SK-N-SH treated with all-trans-retinoic acid at 6 μM for 48 hours (cell line): ENCODE data around the gene SLC36A3.
A peak's percentile ranks its signal among the peaks of the same experiment; 100 is the strongest.

Experiments
- ATAC-seq: fragments of 200-7000 bp; cut with Tn5 transposase; 3 replicates; pipeline ENCODE4 v1.9.1; 2020; ENCODE audit warnings: mild to moderate bottlenecking, moderate library complexity
- ARNTL ChIP-seq: fragments of 450-650 bp; formaldehyde crosslinking; IDR thresholded peaks from 2 replicates; pipeline ENCODE4 v1.5.0; 2020; ENCODE audit warnings: low read depth, mild to moderate bottlenecking, moderate library complexity, borderline replicate concordance
- BACH2 ChIP-seq: fragments of 250-450 bp; sonication (Bioruptor Pico); IDR thresholded peaks from 2 replicates; pipeline ENCODE4 v1.9.0; 2021; ENCODE audit warnings: mild to moderate bottlenecking, borderline replicate concordance
- CREB5 ChIP-seq: fragments of 250-450 bp; sonication (Bioruptor Pico); IDR thresholded peaks from 2 replicates; pipeline ENCODE4 v1.5.1; 2020; ENCODE audit warnings: low read depth, mild to moderate bottlenecking, moderate library complexity
- CSDC2 ChIP-seq: fragments of 250-450 bp; sonication (Bioruptor Pico); IDR thresholded peaks from 2 replicates; pipeline ENCODE4 v1.5.0; 2020; ENCODE audit warnings: mild to moderate bottlenecking, moderate library complexity
- CSRNP3 ChIP-seq: fragments of 250-450 bp; sonication (Bioruptor Pico); IDR thresholded peaks from 2 replicates; pipeline ENCODE4 v1.5.1; 2021; ENCODE audit warnings: mild to moderate bottlenecking, moderate library complexity
- GLIS3 ChIP-seq: fragments of 250-450 bp; sonication (Bioruptor Pico); IDR thresholded peaks from 2 replicates; pipeline ENCODE4 v1.5.0; 2020; ENCODE audit warnings: mild to moderate bottlenecking, moderate library complexity
- OSR1 ChIP-seq: fragments of 250-450 bp; sonication (Bioruptor Pico); IDR thresholded peaks from 2 replicates; pipeline ENCODE4 v1.8.0; 2022; ENCODE audit warnings: moderate library complexity, mild to moderate bottlenecking, inconsistent platforms
- PATZ1 ChIP-seq: fragments of 250-450 bp; sonication (Bioruptor Pico); IDR thresholded peaks from 2 replicates; pipeline ENCODE4 v1.8.0; 2020; ENCODE audit warnings: mild to moderate bottlenecking, moderate library complexity, borderline replicate concordance
- POU6F1 ChIP-seq: fragments of 250-450 bp; sonication (Bioruptor Pico); IDR thresholded peaks from 2 replicates; pipeline ENCODE4 v1.8.0; 2021; ENCODE audit warnings: low read depth, mild to moderate bottlenecking, moderate library complexity, borderline replicate concordance
- PPARA ChIP-seq: fragments of 250-450 bp; sonication (Bioruptor Pico); IDR thresholded peaks from 2 replicates; pipeline ENCODE4 v1.5.0; 2020; ENCODE audit warnings: mild to moderate bottlenecking, borderline replicate concordance
- RARB ChIP-seq: fragments of 250-450 bp; sonication (Bioruptor Pico); IDR thresholded peaks from 2 replicates; pipeline ENCODE4 v1.8.0; 2021; ENCODE audit warnings: mild to moderate bottlenecking, moderate library complexity
- SNAI2 ChIP-seq: fragments of 250-450 bp; sonication (Bioruptor Pico); IDR thresholded peaks from 2 replicates; pipeline ENCODE4 v1.5.0; 2020; ENCODE audit warnings: mild to moderate bottlenecking, moderate library complexity
- TCF4 ChIP-seq: fragments of 250-450 bp; sonication (Bioruptor Pico); IDR thresholded peaks from 2 replicates; pipeline ENCODE4 v1.8.0; 2021; ENCODE audit warnings: mild to moderate bottlenecking, moderate library complexity, borderline replicate concordance
- TSHZ2 ChIP-seq: fragments of 250-450 bp; sonication (Bioruptor Pico); IDR thresholded peaks from 2 replicates; pipeline ENCODE4 v1.5.0; 2020; ENCODE audit warnings: mild to moderate bottlenecking, moderate library complexity
- ZC3H10 ChIP-seq: fragments of 250-450 bp; sonication (Bioruptor Pico); IDR thresholded peaks from 2 replicates; pipeline ENCODE4 v1.5.1; 2021; ENCODE audit warnings: mild to moderate bottlenecking, moderate library complexity
- ZFP30 ChIP-seq: fragments of 450-650 bp; formaldehyde crosslinking; IDR thresholded peaks from 2 replicates; pipeline ENCODE4 v1.5.0; 2022; ENCODE audit warnings: mild to moderate bottlenecking, moderate library complexity
- ZNF565 ChIP-seq: fragments of 450-650 bp; formaldehyde crosslinking; conservative IDR thresholded peaks from 2 replicates; pipeline ENCODE4 v1.5.0; 2020; ENCODE audit warnings: low read depth, mild to moderate bottlenecking, moderate library complexity
- ZNF8 ChIP-seq: fragments of 450-650 bp; formaldehyde crosslinking; IDR thresholded peaks from 2 replicates; pipeline ENCODE4 v1.5.0; 2020; ENCODE audit warnings: mild to moderate bottlenecking, moderate library complexity

The SLC36A3 gene

GRCh38 chr5:151264113-151264512 lies 39.5 kb downstream of the SLC36A3 start:
- TF ChIP-seq BACH2 (no peak), TCF4 (CRISPR knock-in tag) (no peak), RARB (CRISPR knock-in tag) (no peak), PPARA (no peak), PATZ1 (CRISPR knock-in tag) (no peak), POU6F1 (CRISPR knock-in tag) (no peak), GLIS3 (no peak), ZNF8 (CRISPR knock-in tag) (no peak), ZC3H10 (no peak), CSRNP3 (CRISPR knock-in tag) (no peak), CREB5 (CRISPR knock-in tag) (no peak), ARNTL (CRISPR knock-in tag) (no peak)
- peak; percentile 26; the same call in 2 of the 3 replicates for ATAC-seq

- TF ChIP-seq ARNTL (CRISPR knock-in tag) (no peak), PPARA (no peak), ZNF565 (CRISPR knock-in tag) (no peak), PATZ1 (CRISPR knock-in tag) (no peak), CSDC2 (CRISPR knock-in tag) (no peak), SNAI2 (CRISPR knock-in tag) (no peak), TSHZ2 (no peak)
- no peak for ATAC-seq
Measured at GRCh38 chr5:151262532-151262931, 41.0 kb downstream of the SLC36A3 start.

GRCh38 chr5:151259931-151260330 lies 43.6 kb downstream of the SLC36A3 start:
- no peak for ATAC-seq
- TF ChIP-seq CSRNP3 (CRISPR knock-in tag) (no peak), TSHZ2 (no peak), BACH2 (no peak), CSDC2 (CRISPR knock-in tag) (no peak), ZC3H10 (no peak), ZFP30 (CRISPR knock-in tag) (no peak), POU6F1 (CRISPR knock-in tag) (no peak), OSR1 (CRISPR knock-in tag) (no peak)
